Neural cell (in vitro differentiated cells): ENCODE measurements around the gene CNN1. TPM values are rescaled to one million over a fixed set of nuclear protein-coding genes. Genes with fewer than 3 reads are reported as not detected.

Experiments used
- H2AFZ ChIP-seq: fragments of 200-600, 300-800 bp; sonication (generic), shearing (Covaris generic); 2 replicates; pipeline ENCODE4 v1.6.0; 2014; ENCODE audit warnings: low read depth, mild to moderate bottlenecking, antibody characterized with exemption, low read length, moderate library complexity
- H3F3A ChIP-seq: fragments of 200-600 bp; shearing (Covaris generic); 2 replicates; pipeline ENCODE4 v1.6.1; 2016; ENCODE audit warnings: mild to moderate bottlenecking, moderate library complexity, mixed read lengths, antibody characterized with exemption, low read length; ENCODE audit not compliant: insufficient read depth, poor library complexity, severe bottlenecking
- H3K27ac ChIP-seq: fragments of 200-600, 300-800 bp; sonication (generic), shearing (Covaris generic); 2 replicates; pipeline ENCODE4 v1.5.1; 2014; ENCODE audit warnings: mild to moderate bottlenecking, low read length, moderate library complexity
- H3K27me3 ChIP-seq: fragments of 300-800, 200-600 bp; sonication (generic), shearing (Covaris generic); 2 replicates; pipeline ENCODE4 v1.6.0; 2014; ENCODE audit warnings: mild to moderate bottlenecking, low read depth, low read length, moderate library complexity; ENCODE audit not compliant: insufficient read depth
- H3K36me3 ChIP-seq: fragments of 300-800, 200-600 bp; sonication (generic), shearing (Covaris generic); 2 replicates; pipeline ENCODE4 v1.5.1; 2014; ENCODE audit warnings: mild to moderate bottlenecking, antibody characterized with exemption, low read length, moderate library complexity; ENCODE audit not compliant: insufficient read depth
- H3K4me2 ChIP-seq: fragments of 300-800, 200-600 bp; sonication (generic), shearing (Covaris generic); 2 replicates; pipeline ENCODE4 v1.6.0; 2014; ENCODE audit warnings: mild to moderate bottlenecking, low read length
- H3K4me3 ChIP-seq: fragments of 300-800, 200-600 bp; sonication (generic), shearing (Covaris generic); 2 replicates; pipeline ENCODE4 v1.5.1; 2014; ENCODE audit warnings: mild to moderate bottlenecking, low read length, moderate library complexity
- H3K79me2 ChIP-seq: fragments of 200-600 bp; shearing (Covaris generic); replicated peaks from 2 replicates; pipeline ENCODE4 v1.6.0; 2014; ENCODE audit warnings: mild to moderate bottlenecking, low read length, moderate library complexity; ENCODE audit not compliant: insufficient read depth
- H3K9ac ChIP-seq: fragments of 300-800, 200-600 bp; sonication (generic), shearing (Covaris generic); 2 replicates; pipeline ENCODE4 v1.6.1; 2016; ENCODE audit warnings: mild to moderate bottlenecking, low read length, mixed read lengths
- H3K9me2 ChIP-seq: fragments of 200-600 bp; shearing (Covaris generic); 2 replicates; pipeline ENCODE4 v1.6.1; 2016; ENCODE audit warnings: mild to moderate bottlenecking, low read length, mixed read lengths; ENCODE audit not compliant: insufficient read depth
- H3K9me3 ChIP-seq: fragments of 200-600, 300-800 bp; sonication (generic), shearing (Covaris generic); 2 replicates; pipeline ENCODE4 v1.6.1; 2016; ENCODE audit warnings: mild to moderate bottlenecking, mixed run types, low read length, moderate library complexity, mixed read lengths
- H4K20me1 ChIP-seq: fragments of 200-600 bp; shearing (Covaris generic); 2 replicates; pipeline ENCODE4 v1.6.1; 2016; ENCODE audit warnings: mild to moderate bottlenecking, mixed run types; ENCODE audit not compliant: insufficient read depth
- CTCF ChIP-seq: fragments of 450-650 bp; IDR thresholded peaks from 2 replicates; pipeline ENCODE4 v1.5.1; 2014; ENCODE audit warnings: antibody characterized with exemption, mild to moderate bottlenecking, moderate library complexity; ENCODE audit not compliant: poor library complexity, severe bottlenecking
- EP300 ChIP-seq: fragments of 450-650 bp; conservative IDR thresholded peaks from 2 replicates; pipeline ENCODE4 v1.6.1; 2014; ENCODE audit warnings: antibody characterized with exemption, mild to moderate bottlenecking, moderate library complexity; ENCODE audit not compliant: poor library complexity, severe bottlenecking
- EZH2 ChIP-seq: fragments of 200-600, 300-800 bp; shearing (Covaris generic), sonication (generic); IDR thresholded peaks from 2 replicates; pipeline ENCODE4 v1.6.1; 2014; ENCODE audit warnings: antibody characterized with exemption, low read length, borderline replicate concordance, mild to moderate bottlenecking; ENCODE audit not compliant: insufficient read depth, poor library complexity, severe bottlenecking
- MXI1 ChIP-seq: fragments of 450-650 bp; conservative IDR thresholded peaks from 2 replicates; pipeline ENCODE4 v1.6.1; 2014; ENCODE audit warnings: antibody characterized with exemption, mild to moderate bottlenecking; ENCODE audit not compliant: poor library complexity, severe bottlenecking
- POLR2AphosphoS5 ChIP-seq: IDR thresholded peaks from 2 replicates; pipeline ENCODE4 v1.6.1; 2012
- RAD21 ChIP-seq: fragments of 450-650 bp; conservative IDR thresholded peaks from 2 replicates; pipeline ENCODE4 v1.6.1; 2014; ENCODE audit warnings: antibody characterized with exemption, mild to moderate bottlenecking, moderate library complexity
- REST ChIP-seq: IDR thresholded peaks from 2 replicates; pipeline ENCODE4 v1.6.1; 2012; ENCODE audit warnings: borderline replicate concordance
- SMC3 ChIP-seq: fragments of 450-650 bp; conservative IDR thresholded peaks from 2 replicates; pipeline ENCODE4 v1.6.1; 2014; ENCODE audit warnings: antibody characterized with exemption, mild to moderate bottlenecking, moderate library complexity; ENCODE audit not compliant: poor library complexity
- TAF1 ChIP-seq: IDR thresholded peaks from 2 replicates; pipeline ENCODE4 v1.6.1; 2012; ENCODE audit warnings: low read depth
- polyA plus RNA-seq: library from polyadenylated mRNA; depleted of rRNA; stranded (reverse); fragments of >200 nt; gene quantifications from 2 replicates; pipeline ENCODE4 v1.2.3, GENCODE V29; 2014

Gene CNN1
- polyA plus RNA-seq, 1 donor from 2014 or later, result not detected

DNA sequence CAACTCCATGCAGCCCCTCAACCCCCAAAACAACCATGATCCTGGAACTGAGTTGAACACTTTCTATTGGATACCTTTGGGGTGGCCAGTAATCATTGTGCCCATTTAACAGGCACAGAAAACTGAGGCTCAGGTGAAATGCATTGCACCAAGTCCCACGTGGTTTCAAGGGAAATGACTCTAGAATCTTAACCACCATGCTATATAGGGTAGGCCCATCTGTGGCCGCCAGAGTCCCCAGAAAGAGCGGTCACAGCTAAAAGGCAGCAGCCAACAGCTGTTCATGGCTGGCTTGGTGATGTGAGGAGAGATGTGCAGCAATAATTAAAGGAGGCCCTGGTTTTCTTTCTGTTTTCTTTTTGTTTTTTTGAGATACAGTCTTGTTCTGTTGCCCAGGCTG lies 2.6 kb downstream of the CNN1 start:
- Histone ChIP-seq H3K9me2 (no peaks in the 10 kb centered on the region), H3K9me3 (no peaks in the 10 kb centered on the region), H3K27me3 (no peaks in the 10 kb centered on the region), H2AFZ (no peak overlapping the region), H3K4me2 (no peak overlapping the region), H3K36me3 (no peaks in the 10 kb centered on the region), H3K4me3 (no peak overlapping the region), H3K9ac (no peak overlapping the region), H3F3A (no peaks in the 10 kb centered on the region), H3K27ac (no peak overlapping the region), H4K20me1 (no peaks in the 10 kb centered on the region), H3K79me2 (no peaks in the 10 kb centered on the region)
- TF ChIP-seq POLR2AphosphoS5 (no peak), MXI1 (no peak), REST (no peak), SMC3 (no peak), CTCF (no peak), EP300 (no peak), RAD21 (no peak)

- Histone ChIP-seq H3K9me2 (no peaks in the 10 kb centered on the region), H3K9me3 (no peaks in the 10 kb centered on the region), H3K27ac (no peak overlapping the region), H2AFZ (no peak overlapping the region), H3K9ac (no peak overlapping the region), H3F3A (no peaks in the 10 kb centered on the region), H4K20me1 (no peaks in the 10 kb centered on the region), H3K4me3 (no peak overlapping the region), H3K79me2 (no peaks in the 10 kb centered on the region), H3K36me3 (no peaks in the 10 kb centered on the region), H3K27me3 (no peaks in the 10 kb centered on the region), H3K4me2 (no peak overlapping the region)
- no peak for TF ChIP-seq CTCF
- TF ChIP-seq REST, result no peak
- no peak for TF ChIP-seq EP300
- TF ChIP-seq POLR2AphosphoS5, result no peak
- TF ChIP-seq SMC3, result no peak
- no peak for TF ChIP-seq TAF1
- no peak for TF ChIP-seq EZH2
- no peak for TF ChIP-seq RAD21
- no peak for TF ChIP-seq MXI1
These were observed 9.5 kb downstream of the CNN1 start for GRCh38 chr19:11547929-11548700.
